K562 (cell line): ENCODE data around the gene C10orf143. TPM values are rescaled to one million over a fixed set of nuclear protein-coding genes. Genes with fewer than 3 reads are reported as not detected.

Experiments used
- CREB1 ChIP-seq, 2 experiments: sonication (generic) in 1 of 2; formaldehyde crosslinking in 1 of 2; IDR thresholded peaks; 2 replicates each; pipeline versions ENCODE4 v1.6.1 to v1.8.0; 2012 to 2022; ENCODE audit warnings: inconsistent platforms in 1 of 2, mild to moderate bottlenecking in 1 of 2, missing genetic modification reagents in 1 of 2, moderate library complexity in 1 of 2
- EP300 ChIP-seq: IDR thresholded peaks from 2 replicates; pipeline ENCODE4 v1.6.1; 2012; ENCODE audit warnings: low read length, improper control_type of control experiment
- MLX ChIP-seq, 2 experiments: fragments of 450-650 bp in 1 of 2; sonication (generic) in 1 of 2; formaldehyde crosslinking; conservative IDR thresholded peaks; 2 replicates each; pipeline versions ENCODE4 v1.4.0 to v1.8.1; 2020 to 2022; ENCODE audit warnings: mild to moderate bottlenecking in 1 of 2, missing genetic modification reagents in 1 of 2
- PHB2 ChIP-seq: fragments of 450-650 bp; IDR thresholded peaks from 2 replicates; pipeline ENCODE4 v1.6.1; 2017; ENCODE audit warnings: low read depth
- POLR2B ChIP-seq: fragments of 450-650 bp; IDR thresholded peaks from 2 replicates; pipeline ENCODE4 v1.6.1; 2018; ENCODE audit warnings: low read depth; ENCODE audit not compliant: partially characterized antibody
- POLR2H ChIP-seq: IDR thresholded peaks from 2 replicates; pipeline ENCODE4 v1.6.1; 2016; ENCODE audit warnings: missing genetic modification characterization, low read depth, mild to moderate bottlenecking, control low read depth, missing compliant biosample characterization, moderate library complexity
- YBX1 ChIP-seq: fragments of 450-650 bp; IDR thresholded peaks from 2 replicates; pipeline ENCODE4 v1.7.1; 2016; ENCODE audit warnings: mild to moderate bottlenecking
- ZHX1 ChIP-seq: fragments of 150-350 bp; conservative IDR thresholded peaks from 2 replicates; pipeline ENCODE4 v1.6.1; 2014; ENCODE audit warnings: low read length
- ZNF133 ChIP-seq: fragments of 250-450 bp; sonication (Bioruptor Pico); IDR thresholded peaks from 2 replicates; pipeline ENCODE4 v1.4.0; 2020; ENCODE audit warnings: mild to moderate bottlenecking
- polyA plus RNA-seq, 8 experiments: library from polyadenylated mRNA; depleted of rRNA in 4 of 8; stranded (reverse) in 5 of 8; unstranded in 3 of 8; fragments of >200 nt; fragmentation: Nextera tagmentation in 2 of 8; fragmentation: Illumina TruSeq in 1 of 8; extraction: Ambion mirVana in 2 of 8; extraction: Trizol in 1 of 8; gene quantifications; 2 replicates each; pipeline versions ENCODE4 v1.2.1 to v1.2.3, GENCODE V29; 2011 to 2014; ENCODE audit warnings: inconsistent platforms in 1 of 8, missing spikeins in 1 of 8
- total RNA-seq, 7 experiments: library from RNA; depleted of rRNA in 6 of 7; stranded (reverse); fragments of >200 nt in 6 of 7; fragmentation: Illumina TruSeq in 2 of 7; extraction: Trizol in 2 of 7; gene quantifications; 2 replicates each; pipeline versions ENCODE4 v1.2.1 to v1.2.3, GENCODE V29; 2011 to 2021; ENCODE audit warnings: low replicate concordance in 1 of 7

C10orf143 gene
- total and polyA plus RNA-seq, 9 of the 15 experiments (the other 6 are each of a cell fraction or from before 2014, with no cell fraction given) = 0.07 to 0.42 (median 0.25) TPM; not detected in 2

- no peak for TF ChIP-seq EP300
- no peak for TF ChIP-seq MLX (CRISPR knock-in tag; conservative IDR thresholded peaks at IDR 0.05)
- no peak for TF ChIP-seq POLR2H
- no peak for TF ChIP-seq YBX1
- TF ChIP-seq PHB2 = no peak
- no peak for TF ChIP-seq ZHX1
- no peak for TF ChIP-seq POLR2B
- no peak for TF ChIP-seq CREB1 (IDR thresholded peaks at IDR 0.05)
- no peak for TF ChIP-seq CREB1 (CRISPR knock-in tag; IDR thresholded peaks at IDR 0.05)
- TF ChIP-seq ZNF133 (CRISPR knock-in tag) = no peak
These were observed 11.0 kb upstream of the C10orf143 start (continued) for GRCh38 chr10:130121486-130122079.
